Tibial artery (tissue), 4 donors: Measurements from ENCODE around the gene DLX3.
A peak's percentile ranks its signal among the peaks of the same experiment; 100 is the strongest.

ENCODE experiments used
- DNase-seq, 2 donors: peaks; one replicate each; pipeline ENCODE4 v3.0.0-alpha.2; 2019
- H3K27ac ChIP-seq, 2 donors: fragments of 200-600 bp; sonication (generic) in 1 of 2; 1 replicate in 1 of 2; 2 replicates in 1 of 2; pipeline ENCODE4 v1.5.1; 2018 to 2019; ENCODE audit warnings: mild to moderate bottlenecking in 1 of 2
- H3K27me3 ChIP-seq, 2 donors: fragments of 200-600 bp; sonication (generic) in 1 of 2; one replicate each; pipeline versions ENCODE4 v1.5.1 to v1.6.0; 2016 to 2019
- H3K36me3 ChIP-seq, 3 donors: fragments of 200-600 bp; sonication (generic) in 2 of 3; one replicate each; pipeline ENCODE4 v1.5.1; 2016 to 2019; ENCODE audit warnings: mild to moderate bottlenecking in 2 of 3
- H3K4me1 ChIP-seq, 4 donors: fragments of 200-600 bp; sonication (generic) in 2 of 4; 1 replicate in 3 of 4; 2 replicates in 1 of 4; pipeline ENCODE4 v1.5.1; 2016 to 2019
- H3K4me3 ChIP-seq, 2 donors: fragments of 200-600 bp; sonication (generic) in 1 of 2; 1 replicate in 1 of 2; 2 replicates in 1 of 2; pipeline ENCODE4 v1.5.1; 2018 to 2019; ENCODE audit warnings: mild to moderate bottlenecking in 2 of 2
- H3K9me3 ChIP-seq, 3 donors: fragments of 200-600 bp; sonication (generic) in 1 of 3; one replicate each; pipeline ENCODE4 v1.5.1; 2016 to 2019
- intact Hi-C: fragments of 100-400 bp; cut with DNase I; formaldehyde crosslinking; loops from one replicate; pipeline ENCODE4 v1.15.0; 2023; ENCODE audit warnings: low total_unique reads
- TF ChIP-seq, protein P1 (sequence below), 2 experiments: fragments of 200-600 bp in 1 of 2; fragments of 450-650 bp in 1 of 2; IDR thresholded peaks; one replicate each; pipeline ENCODE4 v1.5.1; 2017 to 2019; ENCODE audit warnings: antibody characterized with exemption in 2 of 2, mild to moderate bottlenecking in 1 of 2, moderate library complexity in 1 of 2

Gene DLX3

DNA sequence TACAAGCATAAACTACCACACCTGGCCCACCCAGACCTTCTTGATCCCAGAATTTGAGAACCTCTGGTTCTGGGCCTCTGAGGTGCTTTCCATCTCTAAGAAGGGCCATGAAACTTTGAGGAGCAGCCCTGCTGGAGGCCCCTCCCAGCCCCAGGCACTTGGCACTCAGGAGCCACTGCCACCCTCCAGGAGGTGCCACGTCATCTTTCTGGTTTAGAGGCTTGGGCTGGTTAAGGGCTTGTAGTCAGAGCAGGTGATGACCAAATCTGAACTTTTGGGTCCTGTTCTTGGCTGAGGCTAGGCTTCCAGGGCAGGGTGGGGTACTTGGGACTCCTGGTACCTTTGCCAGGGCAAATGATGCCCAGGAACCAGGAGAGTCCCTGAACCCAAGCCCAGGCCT, 39.9 kb downstream of the DLX3 start:
- no peaks in the 10 kb centered on the region for H3K9me3 ChIP-seq
- H3K27ac ChIP-seq, result no peak overlapping the region
- peaks cover 0 to 34% of the 10 kb centered on the region in 2 donors for H3K27me3 ChIP-seq
- H3K4me1 ChIP-seq, result peaks cover 0 to 6% (median 5%) of the 10 kb centered on the region in 4 donors
- intact Hi-C loops, result no loop called here
- no peak for DNase-seq
- H3K4me3 ChIP-seq, result no peak overlapping the region
- no peaks in the 10 kb centered on the region for H3K36me3 ChIP-seq
- TF ChIP-seq, protein P1, sequence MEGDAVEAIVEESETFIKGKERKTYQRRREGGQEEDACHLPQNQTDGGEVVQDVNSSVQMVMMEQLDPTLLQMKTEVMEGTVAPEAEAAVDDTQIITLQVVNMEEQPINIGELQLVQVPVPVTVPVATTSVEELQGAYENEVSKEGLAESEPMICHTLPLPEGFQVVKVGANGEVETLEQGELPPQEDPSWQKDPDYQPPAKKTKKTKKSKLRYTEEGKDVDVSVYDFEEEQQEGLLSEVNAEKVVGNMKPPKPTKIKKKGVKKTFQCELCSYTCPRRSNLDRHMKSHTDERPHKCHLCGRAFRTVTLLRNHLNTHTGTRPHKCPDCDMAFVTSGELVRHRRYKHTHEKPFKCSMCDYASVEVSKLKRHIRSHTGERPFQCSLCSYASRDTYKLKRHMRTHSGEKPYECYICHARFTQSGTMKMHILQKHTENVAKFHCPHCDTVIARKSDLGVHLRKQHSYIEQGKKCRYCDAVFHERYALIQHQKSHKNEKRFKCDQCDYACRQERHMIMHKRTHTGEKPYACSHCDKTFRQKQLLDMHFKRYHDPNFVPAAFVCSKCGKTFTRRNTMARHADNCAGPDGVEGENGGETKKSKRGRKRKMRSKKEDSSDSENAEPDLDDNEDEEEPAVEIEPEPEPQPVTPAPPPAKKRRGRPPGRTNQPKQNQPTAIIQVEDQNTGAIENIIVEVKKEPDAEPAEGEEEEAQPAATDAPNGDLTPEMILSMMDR (IDR thresholded peaks at IDR 0.05), result no peak

DNA sequence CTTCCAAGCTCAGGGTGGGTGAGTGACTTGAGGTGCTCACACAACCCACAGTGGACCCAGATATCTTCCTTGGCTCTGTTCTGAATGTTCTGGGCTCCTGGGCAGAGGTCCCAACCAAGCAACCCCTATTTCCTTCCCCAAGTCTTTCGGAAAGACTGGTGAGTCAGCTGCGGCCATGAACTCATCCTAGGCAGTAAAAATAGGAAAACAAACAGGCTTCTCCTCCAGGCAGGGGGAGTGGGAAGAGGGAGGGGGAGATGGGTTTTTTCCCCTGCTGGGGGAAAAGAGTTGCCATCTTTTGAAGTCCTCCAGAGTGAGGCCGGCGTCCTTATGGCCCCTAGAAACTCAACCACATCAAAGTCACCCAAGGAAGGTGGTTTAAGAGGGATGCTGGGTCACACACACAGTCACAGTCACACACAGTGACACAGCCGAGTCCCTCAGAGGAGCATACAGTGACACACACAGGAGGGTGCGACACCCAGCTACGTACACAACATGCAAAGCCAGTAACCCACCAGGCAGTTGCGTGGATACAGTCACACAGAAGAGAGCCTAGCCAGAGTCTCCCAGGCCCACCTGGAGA, 42.0 kb downstream of the DLX3 start:
- Histone ChIP-seq H3K27ac (no peak overlapping the region), H3K4me1 (peaks cover 0 to 6% (median 5%) of the 10 kb centered on the region in 4 donors), H3K9me3 (no peaks in the 10 kb centered on the region), H3K27me3 (peaks cover 0 to 55% of the 10 kb centered on the region in 2 donors), H3K36me3 (no peaks in the 10 kb centered on the region), H3K4me3 (no peak overlapping the region)
- intact Hi-C loops, result loop anchor here (1.0 kb wide), 1 partner anchor 45 kb away; no protein-coding TSS in a partner anchor
- no peak for DNase-seq
- TF ChIP-seq, protein P1 (IDR thresholded peaks at IDR 0.05), result no peak

DNA sequence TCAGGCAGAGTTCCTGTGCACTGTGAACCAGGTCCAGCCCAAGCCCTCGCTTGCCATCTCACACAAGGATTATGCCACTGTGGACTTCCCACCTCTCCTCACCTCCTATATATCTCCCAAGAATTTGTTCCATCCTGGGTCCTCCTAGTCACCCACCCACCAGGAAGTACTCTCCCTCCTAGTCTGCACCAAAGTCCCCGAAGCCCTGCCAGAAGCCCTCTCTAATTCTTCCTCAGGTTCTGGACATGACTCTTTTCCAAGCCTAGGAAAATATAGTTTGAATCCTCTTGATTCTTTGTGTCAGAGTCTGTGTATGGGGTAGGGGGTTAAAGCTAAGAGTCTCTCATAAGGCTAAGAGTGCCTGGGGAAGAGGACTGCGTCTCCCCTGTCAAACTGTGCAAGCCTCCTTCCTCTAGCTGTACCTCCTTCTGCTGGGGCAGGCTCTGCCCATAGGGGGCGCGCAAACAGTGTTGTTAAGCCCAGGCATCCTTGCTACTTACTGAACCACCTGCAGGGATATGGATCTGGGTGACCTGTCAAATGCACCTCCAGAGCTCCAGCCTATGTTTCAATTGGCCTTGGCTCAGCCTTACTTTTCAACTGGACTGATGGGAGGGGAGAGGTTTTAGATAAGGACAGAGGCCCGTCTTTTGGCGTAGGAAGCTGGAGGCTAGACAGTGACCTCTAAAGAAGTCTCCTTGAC, 42.7 kb downstream of the DLX3 start:
- Histone ChIP-seq H3K27ac (no peak overlapping the region), H3K4me1 (peaks cover 0 to 6% (median 5%) of the 10 kb centered on the region in 4 donors), H3K27me3 (peaks cover 0 to 56% of the 10 kb centered on the region in 2 donors), H3K4me3 (no peak overlapping the region), H3K36me3 (no peaks in the 10 kb centered on the region), H3K9me3 (no peaks in the 10 kb centered on the region)
- TF ChIP-seq, protein P1 (IDR thresholded peaks at IDR 0.05), result peak; percentile 74 to 84
- intact Hi-C loops, result loop anchor here (1.0 kb wide), 1 partner anchor 46 kb away; no protein-coding TSS in a partner anchor
- DNase-seq, result peak; percentile 84 to 85

DNA sequence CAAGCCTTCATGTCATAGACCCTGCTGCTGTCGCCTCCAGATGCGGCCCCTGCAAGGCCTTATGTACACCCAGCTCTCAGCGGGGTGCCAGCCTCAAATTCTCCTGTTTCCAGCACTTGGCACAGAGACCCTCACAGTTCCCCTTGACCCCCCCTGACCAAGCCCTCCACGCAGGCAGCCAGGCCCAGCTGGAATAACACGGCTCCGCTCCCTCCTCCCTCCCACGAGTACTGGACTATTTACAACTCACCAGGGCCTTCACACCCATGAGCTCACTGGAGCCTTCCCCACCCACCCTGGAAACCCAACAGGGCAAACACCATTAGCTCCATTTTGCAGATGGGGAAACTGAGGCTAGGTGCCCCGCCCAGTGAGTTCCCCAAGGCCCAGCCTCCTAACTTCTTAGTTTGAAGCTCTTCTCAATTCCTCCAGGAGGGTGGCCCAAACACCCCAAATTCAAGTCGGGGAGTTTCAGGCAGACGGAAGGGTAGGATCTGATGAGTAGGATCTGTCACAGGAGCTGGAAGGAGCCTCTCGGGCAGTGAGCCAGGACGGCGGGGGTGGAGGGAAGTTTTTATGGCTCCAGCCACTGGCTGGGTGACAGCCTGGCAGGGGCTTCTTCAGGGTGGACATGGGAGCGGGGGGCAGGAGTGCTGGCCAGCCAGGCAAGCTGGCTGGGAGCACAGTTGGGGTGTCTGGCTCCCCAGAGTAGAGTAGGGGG, 43.5 kb downstream of the DLX3 start:
- peaks cover 0 to 63% of the 10 kb centered on the region in 2 donors for H3K27me3 ChIP-seq
- peaks cover 0 to 6% (median 5%) of the 10 kb centered on the region in 4 donors for H3K4me1 ChIP-seq
- DNase-seq, result no peak
- no peaks in the 10 kb centered on the region for H3K36me3 ChIP-seq
- TF ChIP-seq, protein P1 (IDR thresholded peaks at IDR 0.05), result no peak
- intact Hi-C loops, result loop anchor here (1.0 kb wide), 1 partner anchor 47 kb away; no protein-coding TSS in a partner anchor
- H3K4me3 ChIP-seq, result no peak overlapping the region
- H3K9me3 ChIP-seq, result no peaks in the 10 kb centered on the region
- H3K27ac ChIP-seq, result no peak overlapping the region

DNA sequence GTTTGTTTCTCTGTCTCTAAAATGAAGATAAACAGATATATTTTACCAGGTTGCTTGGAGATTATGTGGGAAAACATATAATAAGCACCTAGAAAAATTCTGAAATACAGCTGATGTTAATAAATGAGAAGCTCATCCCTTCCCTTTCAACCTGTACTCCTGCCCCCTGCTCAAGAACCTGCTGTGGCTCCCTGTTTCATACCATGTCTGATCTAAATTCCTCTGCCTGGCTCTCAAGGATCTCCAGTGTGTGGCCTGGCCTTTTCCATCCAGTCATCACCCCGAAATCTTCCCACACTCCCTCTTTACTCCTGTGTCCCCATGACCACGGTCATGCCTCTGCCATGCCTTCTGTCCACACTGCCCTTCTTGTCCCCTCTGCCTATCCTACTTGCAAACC, 45.4 kb downstream of the DLX3 start:
- intact Hi-C loops, result no loop called here
- H3K4me3 ChIP-seq, result no peak overlapping the region
- no peak overlapping the region for H3K27ac ChIP-seq
- peaks cover 0 to 6% (median 5%) of the 10 kb centered on the region in 4 donors for H3K4me1 ChIP-seq
- DNase-seq, result no peak
- TF ChIP-seq, protein P1 (IDR thresholded peaks at IDR 0.05), result no peak
- peaks cover 0 to 78% of the 10 kb centered on the region in 2 donors for H3K27me3 ChIP-seq
- H3K9me3 ChIP-seq, result no peaks in the 10 kb centered on the region
- no peaks in the 10 kb centered on the region for H3K36me3 ChIP-seq
